ENCODE results near the gene PSMC3. TPM values are rescaled to one million over a fixed set of nuclear protein-coding genes. Genes with fewer than 3 reads are reported as not detected.

PSMC3 gene
- total RNA-seq, 1 donor from 2014 or later = 79.4 TPM

- H3K27me3 ChIP-seq = no peaks in the 10 kb centered on the region
- H3K4me3 ChIP-seq = no peak overlapping the region
- intact Hi-C loops (cut with DNase I) = no loop called here
- H3K36me3 ChIP-seq = no peaks in the 10 kb centered on the region
- no peaks in the 10 kb centered on the region for H3K4me1 ChIP-seq
- no peak for TF ChIP-seq CTCF (IDR thresholded peaks at IDR 0.05)
- DNase-seq (no peak), ATAC-seq (no peak)
- no peak overlapping the region for H3K27ac ChIP-seq
- H3K9me3 ChIP-seq = no peaks in the 10 kb centered on the region
Observed at GRCh38 chr11:47443028-47443700, 16.9 kb upstream of the PSMC3 start.

DNA sequence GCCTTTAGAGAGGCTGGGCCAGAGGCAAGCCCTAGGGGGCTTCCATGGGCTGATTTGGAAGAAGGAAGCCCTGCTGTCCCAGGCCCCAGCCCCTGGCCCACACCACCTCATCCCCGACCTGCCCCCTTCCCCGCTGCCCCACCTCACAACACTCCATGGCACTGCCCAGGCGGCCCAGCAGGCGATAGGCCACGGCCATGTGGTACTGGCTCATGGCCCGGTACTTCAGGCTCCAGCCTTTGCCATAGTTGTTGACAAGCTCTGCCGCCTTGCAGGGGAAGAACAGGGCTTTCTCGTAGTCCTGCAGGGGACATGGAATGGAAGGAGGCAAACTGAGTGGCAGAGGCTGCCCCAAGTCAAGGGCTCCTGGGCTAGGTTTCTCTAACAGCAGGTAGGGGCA lies 16.3 kb upstream of the PSMC3 start:
- no peaks in the 10 kb centered on the region for H3K36me3 ChIP-seq
- no peaks in the 10 kb centered on the region for H3K4me1 ChIP-seq
- no peak overlapping the region for H3K27ac ChIP-seq
- H3K4me3 ChIP-seq = no peak overlapping the region
- no peak for TF ChIP-seq CTCF (IDR thresholded peaks at IDR 0.05)
- intact Hi-C loops (cut with DNase I) = no loop called here
- H3K9me3 ChIP-seq = no peaks in the 10 kb centered on the region
- no peaks in the 10 kb centered on the region for H3K27me3 ChIP-seq
- no peak for DNase-seq
- ATAC-seq = peak; percentile 19

DNA sequence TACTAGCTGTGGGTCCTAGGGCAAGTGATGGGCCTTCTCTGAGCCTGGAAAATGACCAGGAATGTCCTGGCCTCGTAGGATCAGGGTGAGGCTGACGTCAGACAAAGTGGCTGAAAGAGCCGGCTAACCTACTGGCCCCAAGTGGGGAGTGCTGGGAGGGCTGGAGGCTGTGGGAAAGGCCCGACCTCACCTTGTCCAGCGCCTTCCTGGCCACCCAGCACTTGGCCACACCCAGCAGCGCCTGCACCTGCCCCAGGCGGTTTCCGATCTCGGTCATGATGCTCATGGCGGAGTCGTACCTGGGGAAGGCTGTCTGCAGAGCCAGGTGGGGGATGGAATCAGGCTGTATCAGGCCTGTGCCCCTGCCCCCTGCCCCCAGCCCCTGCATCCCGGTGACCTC lies 15.2 kb upstream of the PSMC3 start:
- TF ChIP-seq CTCF (IDR thresholded peaks at IDR 0.05) = no peak
- DNase-seq (no peak), ATAC-seq (no peak)
- no peaks in the 10 kb centered on the region for H3K36me3 ChIP-seq
- no peak overlapping the region for H3K4me3 ChIP-seq
- H3K27ac ChIP-seq = no peak overlapping the region
- intact Hi-C loops (cut with DNase I) = no loop called here
- no peaks in the 10 kb centered on the region for H3K4me1 ChIP-seq
- H3K9me3 ChIP-seq = no peaks in the 10 kb centered on the region
- H3K27me3 ChIP-seq = no peaks in the 10 kb centered on the region

GRCh38 chr11:47440054-47440476 lies 13.8 kb upstream of the PSMC3 start:
- Histone ChIP-seq H3K9me3 (no peaks in the 10 kb centered on the region), H3K27ac (no peak overlapping the region), H3K4me3 (no peak overlapping the region), H3K27me3 (no peaks in the 10 kb centered on the region), H3K4me1 (no peaks in the 10 kb centered on the region), H3K36me3 (no peaks in the 10 kb centered on the region)
- intact Hi-C loops (cut with DNase I) = no loop called here
- ATAC-seq = no peak
- no peak for DNase-seq
- no peak for TF ChIP-seq CTCF (IDR thresholded peaks at IDR 0.05)

DNA sequence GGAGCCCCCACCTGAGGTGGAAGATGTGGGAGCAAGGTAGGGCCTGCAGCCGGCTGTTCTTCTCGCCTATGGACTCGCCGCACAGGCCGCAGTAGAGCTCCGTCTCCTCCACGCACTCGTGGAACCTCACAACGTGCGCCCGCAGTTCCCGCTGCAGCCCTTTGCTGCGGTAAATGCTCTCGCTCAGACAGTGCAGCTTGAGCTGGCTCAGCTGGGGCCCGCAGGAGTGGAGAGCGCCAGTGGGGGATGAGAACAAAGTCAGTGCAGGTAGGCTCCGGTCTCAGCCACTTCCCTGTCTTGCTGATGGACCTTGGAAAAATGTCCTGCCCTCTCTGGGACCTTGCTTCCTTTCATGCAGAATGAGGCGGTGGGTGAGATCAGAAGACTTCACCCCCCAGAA lies 12.5 kb upstream of the PSMC3 start:
- intact Hi-C loops (cut with DNase I) = no loop called here
- Histone ChIP-seq H3K4me1 (no peaks in the 10 kb centered on the region), H3K36me3 (no peaks in the 10 kb centered on the region), H3K27ac (no peak overlapping the region), H3K4me3 (no peak overlapping the region), H3K9me3 (no peaks in the 10 kb centered on the region), H3K27me3 (no peaks in the 10 kb centered on the region)
- TF ChIP-seq CTCF (IDR thresholded peaks at IDR 0.05) = no peak
- no peak for ATAC-seq
- DNase-seq = no peak

Data from upper lobe of right lung (tissue), 1 donor.